Skin epidermis (tissue), 12 donors: Measurements from ENCODE around the gene MICALL2.
A peak's percentile ranks its signal among the peaks of the same experiment; 100 is the strongest.

ENCODE experiments used
- H3K27ac ChIP-seq, 21 experiments: fragments of 200-600 bp; sonication (generic) in 11 of 21; one replicate each; pipeline ENCODE4 v1.5.0; 2020; ENCODE audit warnings: mild to moderate bottlenecking in 3 of 21, inconsistent platforms in 2 of 21, moderate library complexity in 2 of 21
- H3K4me3 ChIP-seq, 7 experiments: fragments of 200-600 bp; sonication (generic) in 2 of 7; one replicate each; pipeline ENCODE4 v1.5.0; 2020; ENCODE audit warnings: inconsistent platforms in 2 of 7, mild to moderate bottlenecking in 2 of 7, moderate library complexity in 1 of 7

Gene MICALL2

DNA sequence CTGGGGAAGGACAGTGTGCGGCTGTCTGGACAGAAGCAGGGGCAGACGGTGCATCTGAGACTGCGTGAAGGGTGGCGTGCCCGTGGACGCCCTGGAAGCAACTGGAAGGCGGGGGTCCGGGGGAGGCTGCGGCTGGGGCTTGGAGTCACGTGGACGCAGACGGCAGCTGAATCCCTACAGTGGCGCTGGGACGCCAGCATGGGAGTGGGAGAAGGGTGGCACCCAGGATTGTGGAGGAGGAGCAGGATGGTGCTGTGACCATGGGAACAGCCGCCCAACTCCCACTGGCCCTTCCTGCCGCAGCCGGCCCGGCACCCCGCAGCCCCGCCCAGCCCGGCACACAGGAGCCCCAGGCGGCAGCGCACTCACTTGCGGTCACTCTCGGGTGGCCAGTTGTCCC lies 35.2 kb upstream of the MICALL2 start:
- Histone ChIP-seq H3K27ac (no peak overlapping the region), H3K4me3 (no peak overlapping the region)

- Histone ChIP-seq H3K27ac (no peak overlapping the region), H3K4me3 (no peak overlapping the region)
These were observed 34.3 kb upstream of the MICALL2 start for GRCh38 chr7:1493571-1493970.

GRCh38 chr7:1493129-1493528 lies 33.9 kb upstream of the MICALL2 start:
- H3K4me3 ChIP-seq = no peak overlapping the region

GRCh38 chr7:1492640-1493039 lies 33.4 kb upstream of the MICALL2 start:
- Histone ChIP-seq H3K27ac (no peak overlapping the region), H3K4me3 (no peak overlapping the region)

More at GRCh38 chr7:1493129-1493528, 33.9 kb upstream of the MICALL2 start:
- H3K27ac ChIP-seq = no peak overlapping the region

GRCh38 chr7:1492221-1492620 lies 33.0 kb upstream of the MICALL2 start:
- Histone ChIP-seq H3K27ac (no peak overlapping the region), H3K4me3 (no peak overlapping the region)

- no peak overlapping the region for H3K27ac ChIP-seq
- no peak overlapping the region for H3K4me3 ChIP-seq
These were observed 31.6 kb upstream of the MICALL2 start for GRCh38 chr7:1490837-1491236.

- H3K27ac ChIP-seq = no peak overlapping the region
These were observed 30.1 kb upstream of the MICALL2 start for GRCh38 chr7:1489336-1489735.

DNA sequence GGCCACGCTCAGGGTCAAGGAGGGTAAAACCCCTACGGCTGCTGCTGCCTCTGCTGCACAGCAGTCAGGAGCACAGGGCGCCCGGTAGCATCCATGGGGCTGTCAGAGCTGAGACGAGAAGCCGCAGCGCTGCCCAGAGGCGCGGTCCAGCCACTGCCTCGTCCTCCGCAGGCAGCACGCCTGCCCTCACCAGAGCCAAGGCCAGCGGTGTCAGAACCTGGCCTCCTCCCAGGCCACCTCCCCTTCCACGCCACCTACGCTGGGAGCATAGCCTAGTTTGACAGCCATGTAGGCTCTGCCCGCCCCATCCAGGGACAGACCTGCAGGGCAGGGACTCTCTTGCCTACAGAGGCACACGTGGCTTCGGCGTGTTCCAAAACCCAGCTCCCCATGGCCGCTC lies 28.7 kb upstream of the MICALL2 start:
- H3K27ac ChIP-seq = no peak overlapping the region
- no peak overlapping the region for H3K4me3 ChIP-seq

More at GRCh38 chr7:1489336-1489735, 30.1 kb upstream of the MICALL2 start:
- H3K4me3 ChIP-seq = no peak overlapping the region

DNA sequence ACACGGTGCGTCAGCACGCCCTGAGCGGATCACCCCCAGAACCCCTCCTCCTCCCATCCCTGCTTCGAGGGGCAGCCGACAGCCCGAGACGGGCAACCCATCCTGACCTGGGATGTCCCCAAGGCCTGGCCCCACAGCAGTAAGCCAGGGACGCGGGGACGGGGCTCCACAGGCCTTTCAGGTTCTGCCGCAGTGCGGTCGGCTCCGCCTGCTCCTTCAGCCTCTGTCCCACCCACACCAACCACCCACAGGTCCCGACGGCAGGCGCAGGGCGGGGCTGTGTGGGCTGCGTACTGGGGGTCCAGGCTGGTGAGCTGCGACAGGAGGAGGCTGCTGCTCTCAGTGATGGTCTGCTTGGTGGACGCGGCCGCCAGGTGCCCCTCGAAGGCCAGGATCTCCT lies 28.2 kb upstream of the MICALL2 start:
- H3K27ac ChIP-seq = no peak overlapping the region
- no peak overlapping the region for H3K4me3 ChIP-seq

DNA sequence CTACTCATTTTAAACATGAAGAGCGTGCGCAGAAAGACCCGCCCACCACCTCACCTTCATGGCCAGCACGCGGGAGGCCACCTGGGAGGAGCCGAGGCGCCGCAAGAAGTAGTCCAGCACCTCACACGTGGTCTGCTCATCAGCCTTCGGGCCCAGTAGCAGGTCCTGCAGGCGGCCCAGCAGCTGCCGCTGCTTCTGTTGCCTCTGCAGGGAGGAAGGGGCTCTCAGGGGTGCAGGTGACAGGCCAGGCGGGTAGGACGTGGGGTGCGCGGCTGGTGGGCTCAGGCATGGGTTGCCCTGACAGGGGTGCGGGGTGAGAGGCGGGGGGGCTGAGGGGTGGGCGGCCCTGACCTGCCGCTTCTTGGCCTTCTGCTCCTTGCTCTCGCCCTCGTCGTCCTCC lies 27.3 kb upstream of the MICALL2 start:
- Histone ChIP-seq H3K4me3 (no peak overlapping the region), H3K27ac (no peak overlapping the region)

DNA sequence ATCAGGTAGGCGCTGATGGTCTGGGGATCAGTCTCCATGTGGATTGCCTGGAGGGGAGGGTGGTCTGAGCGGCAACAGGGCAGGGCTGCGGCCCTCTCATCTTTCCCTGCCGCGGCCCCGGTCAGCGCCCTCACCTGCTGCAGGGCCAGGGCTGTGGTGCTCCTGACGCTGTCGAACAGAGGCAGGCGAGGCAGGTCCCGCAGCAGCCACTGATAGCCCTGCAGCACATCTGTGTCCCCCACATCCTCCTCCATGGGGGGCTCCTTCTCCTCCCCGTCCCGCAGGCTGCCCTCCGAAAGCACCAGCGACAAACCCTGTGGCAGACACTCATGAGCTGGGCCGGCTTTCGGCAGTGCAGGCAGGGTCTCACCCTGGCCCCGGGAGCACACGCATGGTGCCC lies 25.9 kb upstream of the MICALL2 start:
- no peak overlapping the region for H3K27ac ChIP-seq
- H3K4me3 ChIP-seq = no peak overlapping the region

DNA sequence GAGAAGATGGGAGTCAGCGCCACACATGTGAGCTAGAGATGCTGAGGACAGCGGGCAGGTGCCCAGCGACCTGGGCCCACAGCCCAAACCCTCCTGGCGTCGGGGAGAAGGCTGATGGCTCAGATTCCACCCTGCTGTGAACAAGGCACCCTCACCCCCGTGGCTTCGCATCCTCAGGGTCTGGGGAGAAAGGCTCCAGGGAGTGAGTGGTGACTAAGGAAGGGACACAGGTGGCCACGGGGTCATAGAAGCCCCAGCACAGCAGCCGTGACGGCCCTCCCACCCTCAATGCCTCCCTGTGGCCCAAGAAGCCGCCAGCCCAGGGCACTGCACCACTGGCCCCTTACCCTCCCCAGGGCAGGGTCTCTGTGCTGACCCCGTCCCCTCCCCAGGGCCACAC lies 25.3 kb upstream of the MICALL2 start:
- no peak overlapping the region for H3K27ac ChIP-seq
- H3K4me3 ChIP-seq = no peak overlapping the region

DNA sequence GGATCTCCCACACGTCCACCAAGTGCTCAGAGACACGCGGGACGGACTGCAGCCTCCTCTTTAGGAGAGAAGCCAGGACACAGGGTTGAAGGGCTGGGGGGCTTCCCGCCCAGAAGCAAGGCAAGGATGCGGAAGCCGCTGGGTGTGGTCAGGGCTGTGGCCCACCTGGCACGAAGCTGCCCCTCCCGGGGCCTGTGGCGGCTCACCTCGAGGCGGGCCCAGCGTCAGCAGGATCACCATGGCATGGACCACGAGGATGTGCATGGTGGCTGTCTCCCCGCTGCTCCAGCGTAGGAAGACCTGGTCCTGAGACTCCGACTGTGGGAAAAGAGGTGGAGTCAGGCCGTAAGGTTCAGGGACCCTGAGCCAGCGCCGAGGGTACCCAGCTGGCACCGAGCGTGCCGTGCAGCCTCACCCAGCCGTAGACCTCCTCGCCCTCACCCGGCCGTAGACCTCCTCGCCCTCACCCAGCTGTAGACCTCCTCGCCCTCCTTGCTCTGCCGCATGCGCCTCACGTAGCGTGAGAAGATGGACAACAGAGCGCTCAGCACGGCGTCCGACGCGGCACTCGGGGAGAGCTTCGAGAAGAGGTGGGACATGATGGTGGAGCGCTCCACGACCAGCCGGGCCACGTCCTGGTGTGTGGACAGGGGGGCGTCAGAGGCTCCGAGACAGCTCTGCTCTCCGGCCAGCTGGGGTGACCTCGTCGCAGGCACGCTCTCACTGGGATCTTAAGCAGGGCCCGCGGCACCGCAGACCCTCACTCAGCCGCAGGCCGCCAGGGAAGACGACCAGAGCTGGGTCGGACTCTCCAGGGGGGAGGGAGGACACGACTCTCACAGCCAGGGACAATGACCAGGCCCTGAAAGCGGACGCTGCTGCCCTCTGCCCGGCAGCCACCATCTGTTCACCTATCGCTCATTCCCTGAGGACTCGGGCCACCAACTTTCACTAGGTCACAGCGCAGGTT lies 24.6 kb upstream of the MICALL2 start:
- no peak overlapping the region for H3K4me3 ChIP-seq
- H3K27ac ChIP-seq = no peak overlapping the region

DNA sequence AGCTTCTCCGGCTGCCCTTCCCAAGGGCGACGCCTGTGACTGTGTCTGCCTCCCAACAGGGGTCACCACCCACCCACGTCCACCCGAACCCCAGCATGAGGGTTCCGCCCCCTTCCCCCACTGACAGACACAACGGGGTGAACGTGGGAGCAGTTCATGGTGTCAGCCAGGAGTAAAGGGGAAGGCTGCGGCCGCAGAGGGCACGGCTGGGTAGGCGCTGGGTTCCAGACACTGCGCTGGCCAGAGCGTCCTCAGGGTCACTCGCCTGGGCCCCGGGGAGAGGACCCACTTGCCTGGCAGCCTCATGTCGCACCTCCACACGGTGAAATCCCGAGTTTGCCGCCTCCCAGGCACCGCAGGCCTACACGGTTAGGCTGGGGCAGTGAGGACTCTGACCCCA lies 23.8 kb upstream of the MICALL2 start:
- Histone ChIP-seq H3K4me3 (no peak overlapping the region), H3K27ac (no peak overlapping the region)

DNA sequence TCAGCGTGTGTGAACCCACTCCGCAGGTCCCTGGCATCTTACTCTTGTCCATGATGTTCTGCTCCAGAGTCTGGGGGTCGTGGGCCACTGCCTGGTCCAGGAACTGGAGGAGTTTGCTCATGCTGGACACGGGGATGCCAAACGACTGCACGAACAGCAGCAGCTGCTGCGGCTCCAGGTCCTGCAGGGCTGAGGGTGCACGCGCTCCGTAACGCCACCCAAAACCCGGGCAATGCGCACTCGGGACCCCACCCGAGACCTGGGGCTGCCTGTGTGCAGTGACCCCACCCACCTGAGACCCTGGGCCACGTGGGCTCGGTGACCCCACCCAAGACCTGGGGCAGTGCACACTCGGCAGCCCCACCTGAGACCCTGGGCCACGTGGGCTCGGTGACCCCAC lies 22.0 kb upstream of the MICALL2 start:
- H3K4me3 ChIP-seq = no peak overlapping the region
- H3K27ac ChIP-seq = no peak overlapping the region

GRCh38 chr7:1480670-1481069 lies 21.4 kb upstream of the MICALL2 start:
- no peak overlapping the region for H3K4me3 ChIP-seq
- no peak overlapping the region for H3K27ac ChIP-seq

- no peak overlapping the region for H3K4me3 ChIP-seq
- H3K27ac ChIP-seq = no peak overlapping the region
These were observed 20.0 kb upstream of the MICALL2 start for GRCh38 chr7:1479287-1479686.

- H3K27ac ChIP-seq = no peak overlapping the region
- H3K4me3 ChIP-seq = no peak overlapping the region
These were observed 19.2 kb upstream of the MICALL2 start for GRCh38 chr7:1478480-1478879.

GRCh38 chr7:1476859-1477258 lies 17.6 kb upstream of the MICALL2 start:
- H3K4me3 ChIP-seq = no peak overlapping the region
- H3K27ac ChIP-seq = no peak overlapping the region

- H3K4me3 ChIP-seq = no peak overlapping the region
- no peak overlapping the region for H3K27ac ChIP-seq
These were observed 16.7 kb upstream of the MICALL2 start for GRCh38 chr7:1475991-1476390.

DNA sequence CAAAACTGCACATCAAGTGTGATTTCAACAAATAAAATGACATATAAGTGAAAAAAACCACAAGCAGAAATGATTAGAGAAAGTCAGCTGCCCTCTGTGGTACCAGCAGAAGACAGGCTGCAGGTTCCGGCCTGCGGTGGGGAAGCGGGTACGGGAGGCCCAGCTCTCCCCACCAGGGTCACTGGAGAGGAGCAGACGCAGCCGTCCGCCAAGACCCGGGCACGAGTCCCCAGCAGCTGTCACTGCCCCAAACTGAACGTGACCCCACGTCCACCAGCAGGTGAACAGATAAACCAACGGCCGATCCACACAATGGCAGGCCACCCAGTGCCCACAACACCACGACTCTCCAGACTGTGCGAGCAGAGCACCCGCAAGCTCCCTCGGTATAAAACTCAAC lies 16.1 kb upstream of the MICALL2 start:
- H3K4me3 ChIP-seq = no peak overlapping the region
- no peak overlapping the region for H3K27ac ChIP-seq

DNA sequence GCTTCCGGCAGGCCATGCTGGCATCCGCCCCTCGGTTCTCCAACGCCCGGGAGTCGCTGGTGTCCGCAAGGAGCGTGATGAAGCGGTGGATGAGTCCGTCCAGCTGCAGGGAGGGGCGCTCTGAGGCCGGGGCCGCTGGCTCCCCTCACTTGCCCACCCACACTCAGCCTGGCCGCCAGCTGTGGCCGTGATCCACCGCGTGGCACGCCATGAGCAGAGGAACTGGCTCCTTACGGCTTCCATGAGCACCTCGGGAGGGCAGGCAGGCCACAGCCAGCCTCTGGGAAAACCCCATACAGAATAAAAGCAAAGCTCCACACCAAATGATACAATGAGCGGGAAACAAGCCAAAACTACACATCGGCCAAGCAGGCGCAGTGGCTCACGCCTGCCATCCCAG lies 15.5 kb upstream of the MICALL2 start:
- H3K4me3 ChIP-seq = no peak overlapping the region
- peak overlapping the region in 11 of 21 experiments; percentile 21 to 74 (median 47) for H3K27ac ChIP-seq
